SU-DHL-6 (cell line): Measurements from ENCODE around the gene CARHSP1.

ENCODE experiments used
- EZH2phosphoT487 ChIP-seq: fragments of 200-600 bp; sonication (generic), shearing (Covaris generic); conservative IDR thresholded peaks from 2 replicates; pipeline ENCODE4 v1.6.1; 2018; ENCODE audit warnings: mild to moderate bottlenecking, antibody characterized with exemption, low read length, moderate library complexity, mixed read lengths
- TF ChIP-seq, protein P1 (sequence below): fragments of 200-600 bp; sonication (generic); IDR thresholded peaks from one replicate; pipeline ENCODE4 v1.5.1; 2017; ENCODE audit warnings: antibody characterized with exemption, mild to moderate bottlenecking, low read length, moderate library complexity; ENCODE audit not compliant: insufficient read depth, poor library complexity, severe bottlenecking

GRCh38 chr16:8816967-8817655, 51.7 kb downstream of the CARHSP1 start:
- TF ChIP-seq, protein P1, sequence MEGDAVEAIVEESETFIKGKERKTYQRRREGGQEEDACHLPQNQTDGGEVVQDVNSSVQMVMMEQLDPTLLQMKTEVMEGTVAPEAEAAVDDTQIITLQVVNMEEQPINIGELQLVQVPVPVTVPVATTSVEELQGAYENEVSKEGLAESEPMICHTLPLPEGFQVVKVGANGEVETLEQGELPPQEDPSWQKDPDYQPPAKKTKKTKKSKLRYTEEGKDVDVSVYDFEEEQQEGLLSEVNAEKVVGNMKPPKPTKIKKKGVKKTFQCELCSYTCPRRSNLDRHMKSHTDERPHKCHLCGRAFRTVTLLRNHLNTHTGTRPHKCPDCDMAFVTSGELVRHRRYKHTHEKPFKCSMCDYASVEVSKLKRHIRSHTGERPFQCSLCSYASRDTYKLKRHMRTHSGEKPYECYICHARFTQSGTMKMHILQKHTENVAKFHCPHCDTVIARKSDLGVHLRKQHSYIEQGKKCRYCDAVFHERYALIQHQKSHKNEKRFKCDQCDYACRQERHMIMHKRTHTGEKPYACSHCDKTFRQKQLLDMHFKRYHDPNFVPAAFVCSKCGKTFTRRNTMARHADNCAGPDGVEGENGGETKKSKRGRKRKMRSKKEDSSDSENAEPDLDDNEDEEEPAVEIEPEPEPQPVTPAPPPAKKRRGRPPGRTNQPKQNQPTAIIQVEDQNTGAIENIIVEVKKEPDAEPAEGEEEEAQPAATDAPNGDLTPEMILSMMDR, result no peak
- TF ChIP-seq EZH2phosphoT487, result no peak
